Epidermal melanocyte (primary cell): ENCODE data around the gene DISC1.

Experiments
- DNase-seq: peaks from one replicate; pipeline ENCODE4 v3.0.0; 2011; ENCODE audit warnings: low spot score; ENCODE audit not compliant: insufficient read length

Gene DISC1

DNA sequence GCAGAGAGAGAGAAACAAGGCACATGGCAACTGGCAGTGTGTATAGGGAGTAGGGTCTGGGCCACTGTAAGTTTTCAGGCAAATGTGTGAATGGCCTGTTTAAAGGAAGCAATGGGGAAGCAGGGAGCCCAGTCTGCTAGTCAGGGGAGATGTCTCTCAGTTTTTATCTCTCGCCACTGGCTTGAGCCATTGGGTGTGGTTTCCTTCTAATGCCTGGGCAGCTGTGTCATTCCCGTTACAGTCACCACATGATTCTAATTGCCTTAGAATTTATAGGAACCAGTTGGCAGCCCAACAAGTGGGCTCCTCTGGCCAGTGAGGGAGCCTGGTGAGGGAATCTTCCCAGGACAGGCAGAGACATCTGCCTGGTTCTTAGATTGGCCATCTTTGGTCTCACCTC lies 182.4 kb downstream of the DISC1 start:
- DNase-seq: no peak

DNA sequence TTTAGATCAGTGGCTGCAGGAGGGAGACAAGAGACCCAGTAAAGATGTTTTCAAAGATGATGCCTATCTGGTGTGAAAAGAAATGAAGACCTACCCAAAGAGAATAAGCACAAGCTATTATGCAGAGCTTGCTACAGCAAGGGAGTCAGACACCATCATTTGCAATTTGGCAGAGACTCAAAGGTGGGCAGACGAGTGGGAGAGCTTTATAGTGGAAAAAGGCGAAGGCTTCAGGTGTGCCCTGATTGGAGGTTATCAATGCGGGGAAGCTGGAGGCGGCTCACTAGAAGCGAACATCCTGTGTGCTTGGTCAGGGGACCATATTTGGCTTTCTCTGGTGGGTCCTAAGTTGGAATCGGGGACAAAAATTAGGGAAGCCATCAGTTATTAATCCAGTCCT lies 183.8 kb downstream of the DISC1 start:
- no peak for DNase-seq

DNA sequence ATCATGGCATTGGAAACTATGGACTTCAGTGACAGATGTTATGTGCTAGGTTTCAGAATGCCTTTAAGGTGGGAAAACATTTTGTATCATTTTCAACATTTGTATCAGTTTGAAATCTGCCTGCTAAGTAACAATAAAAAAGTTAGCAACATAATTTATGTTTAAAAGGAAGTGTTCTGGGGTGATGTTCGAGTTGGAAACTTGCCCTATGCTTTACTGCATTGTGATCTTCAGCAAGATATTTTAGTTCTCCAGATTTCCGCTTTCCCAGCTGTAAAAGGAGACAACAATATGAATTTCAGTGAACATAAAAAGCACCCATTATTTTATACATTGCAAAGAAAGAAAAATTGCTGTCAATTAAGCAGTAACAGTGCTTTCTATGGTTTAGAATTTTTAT lies 187.4 kb downstream of the DISC1 start:
- no peak for DNase-seq

DNA sequence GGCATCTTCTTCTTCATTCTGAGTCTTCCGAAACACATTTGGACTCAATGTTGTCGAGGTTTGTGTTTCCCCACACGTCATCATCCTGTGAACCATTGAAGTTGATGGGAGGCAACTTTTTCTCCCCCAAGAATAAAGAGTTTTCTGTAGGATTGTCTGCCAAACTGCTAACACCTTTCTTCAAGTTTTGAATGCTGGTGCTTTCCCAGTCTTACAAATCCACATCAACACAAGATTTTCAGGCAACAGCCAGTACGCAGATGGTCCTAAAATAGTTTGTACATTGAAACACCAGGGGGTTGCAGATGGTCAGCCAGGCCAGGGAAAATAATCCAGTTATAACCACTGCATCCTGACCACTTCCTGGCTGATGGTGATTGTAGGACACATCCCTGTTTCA lies 187.9 kb downstream of the DISC1 start:
- DNase-seq: no peak

DNA sequence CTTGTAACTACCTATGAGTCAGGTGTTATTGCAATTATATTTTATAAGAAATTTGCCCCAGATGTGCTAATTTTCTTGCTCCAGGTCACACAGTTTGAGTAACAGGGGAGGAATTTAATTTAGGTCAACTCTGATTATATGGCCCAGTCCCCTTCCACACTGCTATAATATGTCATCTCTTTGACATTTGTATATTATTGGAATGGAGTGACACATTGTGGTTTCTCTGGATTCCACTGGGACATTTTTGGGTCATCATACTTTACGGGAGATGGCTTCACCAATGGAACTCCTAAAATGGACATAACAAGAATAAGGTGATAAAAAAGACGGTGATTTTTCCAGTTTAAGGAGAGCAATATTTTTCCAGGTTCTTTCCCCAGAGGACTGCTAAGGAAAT lies 191.2 kb downstream of the DISC1 start:
- no peak for DNase-seq

DNA sequence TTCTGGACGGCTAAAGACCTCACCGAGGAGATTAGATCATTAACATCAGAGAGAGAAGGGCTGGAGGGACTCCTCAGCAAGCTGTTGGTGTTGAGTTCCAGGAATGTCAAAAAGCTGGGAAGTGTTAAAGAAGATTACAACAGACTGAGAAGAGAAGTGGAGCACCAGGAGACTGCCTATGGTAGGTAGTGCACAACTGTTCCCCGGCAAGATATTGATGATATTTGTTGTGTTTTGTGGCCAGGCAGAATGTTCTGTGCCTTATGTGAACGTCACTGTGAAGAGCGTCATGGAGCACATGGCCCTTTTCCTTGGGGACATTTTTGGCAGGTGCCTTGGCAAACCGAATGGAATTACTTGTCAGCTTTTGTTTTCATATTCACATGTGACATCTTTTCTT lies 191.7 kb downstream of the DISC1 start:
- DNase-seq: no peak

DNA sequence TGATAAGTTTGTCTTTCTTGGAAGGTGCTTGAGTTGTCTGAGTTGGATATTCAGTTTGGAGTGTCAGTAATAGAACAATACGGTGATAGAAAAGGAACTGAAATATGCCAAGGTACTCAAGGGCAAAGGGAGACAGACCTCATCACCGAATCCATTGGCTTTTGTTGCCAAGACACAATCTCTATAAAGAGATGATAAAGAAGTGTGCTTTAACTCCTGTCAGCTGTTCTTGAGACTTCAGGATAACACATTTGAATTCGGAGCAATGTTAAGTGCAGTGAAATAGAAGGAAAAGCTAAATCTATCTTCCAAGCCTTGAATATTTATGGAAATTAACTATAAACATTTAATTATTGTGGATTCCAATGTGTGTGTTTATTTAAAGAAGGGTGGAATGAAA lies 194.7 kb downstream of the DISC1 start:
- no peak for DNase-seq

DNA sequence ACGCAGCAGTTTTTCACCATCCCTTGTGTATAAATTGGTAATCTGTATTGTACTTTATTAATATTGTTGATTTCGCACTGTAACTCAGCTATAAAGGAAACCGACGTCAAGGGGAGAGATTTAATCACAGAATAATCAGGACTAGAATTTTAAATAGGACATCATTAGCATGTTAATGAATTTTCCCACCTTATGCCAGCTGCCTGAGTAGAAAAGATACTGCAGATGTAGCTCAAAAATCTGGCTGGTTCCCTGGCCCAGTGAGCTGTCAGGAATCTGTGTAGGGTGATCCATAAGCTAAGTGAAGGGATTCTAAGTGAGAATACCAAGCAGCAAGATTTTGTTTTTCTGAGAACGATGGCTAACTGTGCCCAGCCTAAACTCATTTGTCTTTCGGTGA lies 195.5 kb downstream of the DISC1 start:
- no peak for DNase-seq

DNA sequence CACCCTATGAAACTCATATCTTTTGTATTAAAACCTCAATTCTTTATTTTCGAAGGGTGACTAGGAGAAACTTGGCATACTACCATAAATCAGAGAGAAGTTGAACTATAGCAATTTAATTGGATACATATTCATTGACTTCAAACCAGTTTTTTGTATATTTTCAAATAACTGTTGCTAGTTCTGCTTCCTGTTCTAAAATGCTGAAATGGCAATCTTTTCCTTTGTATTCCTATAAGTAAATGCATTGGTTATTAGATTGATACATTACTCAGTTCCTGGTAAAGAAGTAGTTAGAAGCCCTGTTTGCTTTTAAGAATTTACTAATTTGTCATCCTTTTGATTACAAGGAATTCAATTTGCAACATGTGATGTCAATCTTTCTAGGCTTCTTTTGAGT lies 200.0 kb downstream of the DISC1 start:
- DNase-seq: no peak

DNA sequence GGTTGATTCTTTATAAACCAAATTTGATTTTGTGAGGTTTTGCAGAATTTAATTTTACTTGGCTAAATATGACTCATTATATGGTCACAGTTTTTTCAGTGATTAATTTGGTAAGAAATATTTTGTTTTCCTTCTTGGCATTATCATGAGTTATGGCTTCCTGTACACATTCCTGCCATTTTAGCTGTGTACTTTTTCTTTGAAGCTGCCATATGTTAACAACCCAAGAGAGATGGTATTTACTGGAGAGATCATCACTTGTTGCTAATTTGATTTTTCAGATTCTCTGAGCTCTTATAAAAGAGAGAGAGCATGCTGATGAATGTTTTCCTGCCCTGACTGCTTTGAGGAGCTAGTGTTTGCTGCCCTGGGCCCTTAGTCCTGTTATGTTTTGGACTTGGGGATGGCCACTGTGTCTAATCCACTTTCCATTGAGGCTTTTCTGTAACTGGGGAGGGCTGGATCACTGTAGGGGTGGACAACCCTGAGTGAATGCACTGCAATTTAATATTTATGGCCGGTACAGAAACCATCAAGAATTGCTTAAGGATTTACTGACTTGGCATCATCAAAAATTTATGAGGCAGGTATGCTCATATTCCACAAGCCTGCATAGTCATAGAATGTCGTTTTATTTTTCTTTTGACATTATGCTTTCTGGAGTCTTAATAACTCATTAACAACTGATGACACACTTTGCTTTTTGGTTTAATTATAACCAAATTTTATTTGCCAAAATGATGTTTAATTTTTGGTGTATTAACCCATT lies 200.9 kb downstream of the DISC1 start:
- no peak for DNase-seq

DNA sequence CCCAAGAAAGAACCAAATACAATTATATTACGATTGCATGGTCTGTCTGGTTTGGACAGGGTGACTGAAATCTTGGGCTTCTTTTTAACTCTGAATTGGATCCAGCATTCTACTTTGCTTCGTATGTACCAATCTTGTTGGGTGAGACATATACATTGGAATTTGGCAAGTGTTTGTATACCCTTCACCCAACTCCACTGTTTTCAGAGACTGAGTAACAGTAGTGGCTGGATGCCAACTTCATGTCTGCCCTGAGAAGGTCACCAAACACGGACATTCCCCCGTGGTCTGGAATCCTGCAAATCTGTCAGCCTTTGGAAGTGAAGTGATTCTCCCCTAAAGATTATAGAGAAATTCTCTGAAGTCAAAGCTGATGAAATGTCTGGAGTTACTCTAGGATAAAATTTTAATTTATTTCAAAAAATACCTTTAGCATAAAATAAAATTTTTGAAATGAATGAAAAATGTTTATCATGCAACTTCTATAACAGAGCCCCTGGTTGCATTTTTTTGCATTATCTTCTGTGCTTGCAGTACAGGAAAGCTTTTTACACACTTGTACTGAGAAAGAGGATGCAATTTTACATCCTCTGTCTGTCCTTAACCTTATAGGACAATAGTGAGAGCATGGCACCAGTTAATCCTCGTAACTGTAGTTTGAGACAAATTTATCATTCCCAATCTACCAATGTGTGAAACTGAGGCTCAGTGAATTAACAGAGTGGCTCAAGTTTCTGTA lies 201.8 kb downstream of the DISC1 start:
- no peak for DNase-seq

DNA sequence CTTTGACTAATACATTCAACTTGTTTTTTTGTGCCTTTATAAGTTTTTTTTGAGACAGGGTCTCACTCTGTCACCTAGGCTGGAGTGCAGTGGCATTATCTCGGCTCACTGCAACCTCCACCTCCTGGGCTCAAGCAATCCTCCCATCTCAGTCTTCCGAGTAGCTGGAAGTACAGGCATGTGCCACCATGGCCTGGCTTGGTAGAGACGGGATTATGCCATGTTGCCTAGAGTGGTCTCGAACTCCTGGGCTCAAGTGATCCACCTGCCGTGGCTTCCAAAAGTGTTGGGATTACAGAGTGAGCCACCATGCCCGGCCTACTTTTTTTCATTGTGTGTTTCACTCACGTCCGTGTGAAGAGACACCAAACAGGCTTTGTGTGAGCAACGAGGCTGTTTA lies 202.7 kb downstream of the DISC1 start:
- no peak for DNase-seq

DNA sequence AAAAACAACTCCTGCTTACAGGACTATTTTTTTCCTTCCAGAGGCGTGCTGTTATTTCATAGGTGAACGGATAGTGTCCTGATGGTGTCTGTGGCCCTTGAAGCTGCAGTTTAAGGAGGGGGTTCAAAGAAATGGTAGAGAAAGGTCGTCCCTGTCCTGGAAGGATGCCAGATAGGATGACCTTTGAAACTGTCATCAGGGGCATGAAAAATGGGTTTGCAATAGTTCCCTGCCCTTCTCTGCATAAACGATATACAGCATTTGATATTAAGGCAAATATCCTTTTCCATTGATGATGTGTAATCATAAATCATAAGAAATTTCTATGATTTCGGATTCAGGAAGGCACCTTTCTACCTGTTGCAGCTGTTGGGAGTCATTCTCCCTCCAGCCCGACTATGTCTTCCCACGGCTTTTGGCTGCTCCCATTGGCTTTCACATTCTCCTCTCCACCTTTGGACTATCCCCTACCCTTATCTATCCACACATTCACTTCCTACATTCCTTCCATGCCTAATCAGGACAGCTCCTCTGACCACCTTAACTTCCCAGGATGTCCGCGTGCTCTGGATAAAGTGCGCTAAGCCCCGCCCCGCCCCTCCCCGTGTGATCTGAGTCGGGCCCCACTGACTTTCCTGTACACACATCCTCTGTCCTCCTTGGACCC lies 209.8 kb downstream of the DISC1 start:
- DNase-seq: no peak

DNA sequence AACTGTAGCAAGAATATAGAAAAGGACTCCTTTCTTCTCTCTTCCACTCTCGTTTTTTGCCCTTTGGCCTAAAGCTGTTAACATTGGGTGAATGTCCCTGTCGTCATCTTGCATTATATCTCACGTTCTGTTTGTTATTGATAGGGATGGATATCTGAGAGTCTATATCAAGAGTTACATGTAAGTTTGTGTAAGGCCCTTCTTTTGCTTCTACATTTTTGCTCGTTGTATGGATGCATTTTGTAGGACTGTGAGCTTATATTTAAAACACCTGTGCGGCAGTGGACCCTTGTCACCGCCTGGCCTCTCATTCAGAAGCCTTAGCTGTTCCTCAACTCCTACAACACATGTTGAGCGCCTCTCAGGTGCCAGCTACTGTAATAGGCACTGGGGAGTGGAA lies 211.9 kb downstream of the DISC1 start:
- no peak for DNase-seq

DNA sequence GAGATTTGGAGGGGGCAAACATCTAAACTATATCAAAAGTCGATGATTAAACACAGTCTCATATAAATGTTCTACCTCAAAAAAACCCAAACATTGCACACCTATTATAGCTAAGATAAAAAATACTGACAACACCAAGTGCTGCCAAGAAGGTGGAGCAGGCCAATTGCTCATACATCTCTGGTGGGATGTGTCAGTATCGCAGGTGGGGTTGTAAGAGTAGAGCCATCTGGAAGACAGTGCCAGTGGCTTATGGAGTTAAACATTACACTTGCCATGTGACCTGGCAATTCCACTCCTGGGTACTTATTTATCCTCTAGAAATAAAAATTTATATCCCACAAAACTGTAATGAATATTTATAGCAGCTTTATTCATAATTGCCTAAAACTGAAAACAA lies 213.4 kb downstream of the DISC1 start:
- no peak for DNase-seq

DNA sequence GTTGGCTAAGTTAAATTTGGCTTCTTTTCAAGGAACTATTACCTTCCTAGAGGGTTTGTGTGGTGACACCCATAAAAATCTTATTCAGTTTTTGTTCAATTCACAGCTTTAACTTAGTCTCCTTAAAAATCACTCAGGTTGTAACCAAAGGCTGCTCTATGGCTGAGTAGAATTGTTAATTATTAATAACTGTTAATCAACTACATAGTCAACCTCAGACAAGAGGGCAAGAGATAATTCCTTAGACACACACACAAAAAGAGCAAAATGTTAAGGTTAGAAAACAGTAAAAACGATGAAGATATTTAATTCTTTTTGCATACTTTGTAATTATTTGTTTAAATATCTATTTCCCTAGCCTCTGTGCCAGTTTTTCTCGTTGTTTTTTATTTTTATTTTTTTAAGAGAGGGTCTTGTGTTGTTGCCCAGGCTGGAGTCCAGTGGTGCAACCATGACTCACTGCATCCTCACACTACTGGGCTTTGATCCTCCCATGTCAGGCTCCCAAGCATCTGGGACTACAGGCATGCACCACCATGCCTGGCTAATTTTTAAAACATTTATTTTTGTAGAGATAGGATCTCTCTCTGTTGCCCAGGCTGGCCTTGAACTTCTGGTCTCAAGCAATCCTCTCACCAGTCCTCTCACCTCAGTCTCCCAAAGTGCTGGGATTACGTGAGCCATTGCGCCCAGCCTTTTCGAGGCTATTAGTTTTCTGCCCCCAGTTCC lies 215.2 kb downstream of the DISC1 start:
- DNase-seq: no peak

DNA sequence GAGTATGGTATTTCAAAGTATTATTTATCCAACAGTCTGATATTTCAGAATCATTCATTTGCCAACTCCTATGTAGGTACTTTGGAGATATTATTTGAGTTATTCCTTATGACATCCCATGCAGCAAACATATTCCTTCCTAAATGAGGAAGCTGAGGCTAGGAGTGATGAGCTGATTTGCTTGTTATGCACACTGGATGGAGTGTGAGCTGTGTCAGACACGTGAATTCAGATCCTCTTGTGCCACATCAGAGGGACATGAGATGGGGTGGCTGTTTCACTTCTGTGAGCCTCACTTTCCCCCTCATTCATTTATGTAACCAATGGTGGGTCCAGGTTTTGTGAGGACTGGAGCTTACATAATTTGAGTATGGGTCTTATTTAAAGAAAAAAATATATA lies 215.9 kb downstream of the DISC1 start:
- DNase-seq: no peak

DNA sequence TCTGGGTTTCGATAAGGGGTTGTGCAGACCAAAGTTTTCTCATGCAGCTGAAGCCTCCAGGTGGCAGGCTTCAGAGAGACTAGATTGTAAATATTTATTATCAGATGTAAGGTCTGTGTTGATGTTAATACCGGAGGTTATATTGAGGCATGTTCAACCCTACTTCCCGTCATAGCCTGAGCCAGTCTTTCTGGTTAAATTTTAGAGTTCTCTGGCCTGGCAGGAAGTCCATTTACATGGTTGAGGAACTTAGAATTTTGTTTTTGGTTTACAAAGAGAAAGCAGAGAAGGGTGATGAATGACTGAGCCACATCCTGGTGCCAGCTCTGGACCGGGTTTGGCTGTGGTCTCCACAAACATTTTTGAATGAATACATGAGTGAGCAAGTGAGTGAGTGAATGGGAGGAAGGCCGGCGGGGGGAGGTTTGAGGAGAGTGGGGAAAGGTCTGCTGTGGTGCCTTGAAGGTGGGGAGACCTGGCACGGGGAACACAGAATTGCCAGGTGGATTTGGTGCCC lies 218.5 kb downstream of the DISC1 start:
- DNase-seq: no peak

DNA sequence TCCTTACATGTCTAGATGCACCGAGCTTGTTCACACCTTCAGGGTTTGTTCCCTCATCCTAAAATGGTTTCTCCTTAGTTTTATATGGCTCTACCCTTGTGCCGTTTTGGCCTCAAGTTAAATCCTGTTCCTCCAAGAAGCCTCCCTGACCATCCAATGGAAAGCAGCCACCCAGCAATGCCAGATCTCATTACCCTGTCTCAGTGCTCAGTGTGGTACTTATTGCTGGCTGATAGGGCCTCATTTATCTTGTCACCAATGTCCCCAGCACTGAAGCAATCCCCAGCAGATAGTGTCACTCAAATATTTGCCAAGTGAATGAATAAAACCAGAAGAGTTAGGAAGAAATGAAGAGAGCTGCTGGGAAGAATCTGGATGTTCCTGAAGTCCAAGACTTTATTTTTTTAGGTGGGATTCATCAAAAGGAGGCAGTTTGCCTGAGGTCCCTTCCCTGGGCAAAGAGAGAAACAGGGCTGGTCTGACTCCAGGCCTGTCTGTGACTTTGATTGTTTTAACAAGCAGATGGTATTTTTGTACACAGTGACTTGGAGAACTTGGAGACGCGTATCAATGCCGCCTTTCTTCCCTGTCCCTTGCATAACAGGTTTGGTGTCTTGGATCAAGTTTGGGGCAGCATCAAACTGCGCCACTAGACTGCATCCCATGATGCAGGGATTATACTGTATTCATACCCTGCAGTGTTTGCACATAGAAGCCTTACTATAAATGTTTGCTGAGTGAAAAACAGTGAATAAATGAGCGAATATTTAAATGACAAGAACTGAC lies 221.2 kb downstream of the DISC1 start:
- no peak for DNase-seq

DNA sequence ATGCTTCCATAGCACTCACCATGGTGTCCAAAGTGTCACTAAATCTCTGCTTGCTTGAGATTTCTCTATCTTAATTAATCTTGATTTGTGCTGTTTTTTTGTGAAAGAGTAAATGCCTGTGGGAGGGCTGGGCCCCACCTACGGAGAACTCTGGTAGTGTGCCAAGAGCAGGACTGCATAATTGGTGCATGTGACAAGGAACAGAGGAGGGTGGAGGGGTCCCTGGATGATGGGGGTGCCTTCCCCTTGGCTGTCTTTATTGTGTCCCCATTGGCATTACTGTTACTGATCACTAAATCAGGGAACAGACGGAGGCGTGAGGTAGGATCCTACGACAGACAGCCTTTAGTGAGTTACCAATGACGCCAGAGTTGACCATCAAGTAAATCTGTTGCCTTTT lies 223.4 kb downstream of the DISC1 start:
- DNase-seq: no peak

DNA sequence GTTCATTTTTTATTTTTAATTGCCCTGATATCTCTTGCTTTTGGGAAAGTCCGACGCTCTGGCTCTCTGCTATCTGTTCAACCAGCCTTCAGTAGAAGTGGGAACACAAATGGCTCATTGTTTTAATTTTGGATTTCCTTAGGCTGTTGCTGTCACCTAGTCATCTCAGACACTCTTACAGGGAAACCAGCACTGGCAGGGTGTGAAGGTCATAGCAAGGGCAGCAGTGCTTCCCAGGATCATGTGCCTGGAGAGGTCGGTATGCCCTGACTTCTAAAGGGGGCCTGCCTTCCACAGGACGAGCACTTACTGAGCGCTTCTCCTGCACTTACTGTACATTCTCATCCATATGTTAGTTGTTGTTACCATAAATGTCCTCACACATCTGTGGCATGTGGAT lies 224.2 kb downstream of the DISC1 start:
- no peak for DNase-seq
